OCI-LY3 (cell line): Measurements from ENCODE around the gene PRSS56.

Experiments
- H2AFZ ChIP-seq: fragments of 200-600, 300-600 bp; shearing (Covaris generic); 2 replicates; pipeline ENCODE4 v1.6.0; 2014; ENCODE audit warnings: antibody characterized with exemption, low read depth, low read length
- H3K27ac ChIP-seq: fragments of 200-600, 300-600 bp; sonication (generic); 2 replicates; pipeline ENCODE4 v1.5.1; 2014; ENCODE audit warnings: mild to moderate bottlenecking, low read length, moderate library complexity, mixed read lengths
- H3K27me3 ChIP-seq: fragments of 200-600, 300-600 bp; sonication (generic); 2 replicates; pipeline ENCODE4 v1.6.1; 2014; ENCODE audit warnings: low read depth, low read length, mixed read lengths
- H3K36me3 ChIP-seq: fragments of 200-600, 300-600 bp; sonication (generic); replicated peaks from 2 replicates; pipeline ENCODE3; 2014; ENCODE audit warnings: low read depth, low read length, mixed read lengths
- H3K4me1 ChIP-seq: fragments of 300-600, 200-600 bp; sonication (generic); 2 replicates; pipeline ENCODE4 v1.6.1; 2014; ENCODE audit warnings: low read length, mixed read lengths
- H3K4me2 ChIP-seq: fragments of 200-600, 300-600 bp; sonication (generic); 2 replicates; pipeline ENCODE4 v1.6.1; 2014; ENCODE audit warnings: low read length, mixed read lengths
- H3K4me3 ChIP-seq: fragments of 300-600, 200-600 bp; sonication (generic); 2 replicates; pipeline ENCODE4 v1.5.1; 2014; ENCODE audit warnings: antibody characterized with exemption, mild to moderate bottlenecking, low read length, moderate library complexity
- H3K79me2 ChIP-seq: fragments of 300-600, 200-600 bp; shearing (Covaris generic); 2 replicates; pipeline ENCODE4 v1.6.1; 2014; ENCODE audit warnings: mild to moderate bottlenecking, low read length, mixed read lengths
- H3K9ac ChIP-seq: fragments of 300-600, 200-600 bp; shearing (Covaris generic); 2 replicates; pipeline ENCODE4 v1.6.0; 2014; ENCODE audit warnings: mild to moderate bottlenecking, low read length, moderate library complexity
- H3K9me3 ChIP-seq: fragments of 200-600, 300-600 bp; shearing (Covaris generic); 2 replicates; pipeline ENCODE4 v1.6.1; 2014; ENCODE audit warnings: low read length, mixed read lengths; ENCODE audit not compliant: insufficient read depth
- H4K20me1 ChIP-seq: fragments of 200-600, 300-600 bp; sonication (generic); 2 replicates; pipeline ENCODE4 v1.6.1; 2016; ENCODE audit warnings: low read length, mixed read lengths; ENCODE audit not compliant: insufficient read depth
- EZH2phosphoT487 ChIP-seq: fragments of 200-600 bp; shearing (Covaris generic); IDR thresholded peaks from 2 replicates; pipeline ENCODE4 v1.6.1; 2018; ENCODE audit warnings: antibody characterized with exemption, mixed run types, low read depth
- TF ChIP-seq, protein P1 (sequence below): fragments of 200-600, 300-600 bp; sonication (generic); IDR thresholded peaks from 2 replicates; pipeline ENCODE4 v1.5.1; 2014; ENCODE audit warnings: antibody characterized with exemption, low read length, low read depth

The PRSS56 gene

GRCh38 chr2:232543928-232544631 is 23.9 kb downstream of the PRSS56 start:
- no peaks in the 10 kb centered on the region for H4K20me1 ChIP-seq
- TF ChIP-seq, protein P1, sequence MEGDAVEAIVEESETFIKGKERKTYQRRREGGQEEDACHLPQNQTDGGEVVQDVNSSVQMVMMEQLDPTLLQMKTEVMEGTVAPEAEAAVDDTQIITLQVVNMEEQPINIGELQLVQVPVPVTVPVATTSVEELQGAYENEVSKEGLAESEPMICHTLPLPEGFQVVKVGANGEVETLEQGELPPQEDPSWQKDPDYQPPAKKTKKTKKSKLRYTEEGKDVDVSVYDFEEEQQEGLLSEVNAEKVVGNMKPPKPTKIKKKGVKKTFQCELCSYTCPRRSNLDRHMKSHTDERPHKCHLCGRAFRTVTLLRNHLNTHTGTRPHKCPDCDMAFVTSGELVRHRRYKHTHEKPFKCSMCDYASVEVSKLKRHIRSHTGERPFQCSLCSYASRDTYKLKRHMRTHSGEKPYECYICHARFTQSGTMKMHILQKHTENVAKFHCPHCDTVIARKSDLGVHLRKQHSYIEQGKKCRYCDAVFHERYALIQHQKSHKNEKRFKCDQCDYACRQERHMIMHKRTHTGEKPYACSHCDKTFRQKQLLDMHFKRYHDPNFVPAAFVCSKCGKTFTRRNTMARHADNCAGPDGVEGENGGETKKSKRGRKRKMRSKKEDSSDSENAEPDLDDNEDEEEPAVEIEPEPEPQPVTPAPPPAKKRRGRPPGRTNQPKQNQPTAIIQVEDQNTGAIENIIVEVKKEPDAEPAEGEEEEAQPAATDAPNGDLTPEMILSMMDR = no peak
- no peak for TF ChIP-seq EZH2phosphoT487
- no peaks in the 10 kb centered on the region for H3K4me1 ChIP-seq
- H3K79me2 ChIP-seq = peaks cover 22% of the 10 kb centered on the region
- H3K9me3 ChIP-seq = no peaks in the 10 kb centered on the region
- peaks cover 10% of the 10 kb centered on the region for H3K36me3 ChIP-seq
- H3K4me3 ChIP-seq = no peak overlapping the region
- no peak overlapping the region for H3K9ac ChIP-seq
- no peak overlapping the region for H2AFZ ChIP-seq
- no peak overlapping the region for H3K4me2 ChIP-seq
- no peaks in the 10 kb centered on the region for H3K27me3 ChIP-seq
- H3K27ac ChIP-seq = no peak overlapping the region

DNA sequence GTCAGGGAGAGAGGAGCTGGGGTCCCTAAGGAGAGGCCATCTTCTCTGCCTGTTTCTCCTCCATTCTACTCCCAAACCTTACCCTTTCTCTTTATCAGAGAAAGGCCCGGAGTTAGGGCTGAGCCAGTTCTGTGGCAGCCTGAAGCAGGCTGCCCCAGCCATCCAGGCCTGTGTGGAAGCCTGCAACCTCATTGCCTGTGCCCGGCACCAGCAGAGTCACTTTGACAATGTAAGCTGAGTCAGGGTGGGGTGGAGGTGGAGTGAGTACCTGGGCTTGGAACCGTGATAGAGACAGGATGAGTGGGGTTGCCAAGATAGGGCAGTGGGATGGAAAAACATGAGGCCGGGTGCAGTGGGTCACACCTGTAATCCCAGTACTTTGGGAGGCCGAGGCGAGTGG is 24.5 kb downstream of the PRSS56 start:
- TF ChIP-seq, protein P1 = no peak
- TF ChIP-seq EZH2phosphoT487 = no peak
- Histone ChIP-seq H3K4me2 (no peak overlapping the region), H3K4me3 (no peak overlapping the region), H3K4me1 (no peaks in the 10 kb centered on the region), H3K79me2 (peaks cover 28% of the 10 kb centered on the region), H3K27ac (no peak overlapping the region), H3K9ac (no peak overlapping the region), H3K9me3 (no peaks in the 10 kb centered on the region), H4K20me1 (no peaks in the 10 kb centered on the region), H3K27me3 (no peaks in the 10 kb centered on the region), H3K36me3 (peaks cover 10% of the 10 kb centered on the region), H2AFZ (no peak overlapping the region)

DNA sequence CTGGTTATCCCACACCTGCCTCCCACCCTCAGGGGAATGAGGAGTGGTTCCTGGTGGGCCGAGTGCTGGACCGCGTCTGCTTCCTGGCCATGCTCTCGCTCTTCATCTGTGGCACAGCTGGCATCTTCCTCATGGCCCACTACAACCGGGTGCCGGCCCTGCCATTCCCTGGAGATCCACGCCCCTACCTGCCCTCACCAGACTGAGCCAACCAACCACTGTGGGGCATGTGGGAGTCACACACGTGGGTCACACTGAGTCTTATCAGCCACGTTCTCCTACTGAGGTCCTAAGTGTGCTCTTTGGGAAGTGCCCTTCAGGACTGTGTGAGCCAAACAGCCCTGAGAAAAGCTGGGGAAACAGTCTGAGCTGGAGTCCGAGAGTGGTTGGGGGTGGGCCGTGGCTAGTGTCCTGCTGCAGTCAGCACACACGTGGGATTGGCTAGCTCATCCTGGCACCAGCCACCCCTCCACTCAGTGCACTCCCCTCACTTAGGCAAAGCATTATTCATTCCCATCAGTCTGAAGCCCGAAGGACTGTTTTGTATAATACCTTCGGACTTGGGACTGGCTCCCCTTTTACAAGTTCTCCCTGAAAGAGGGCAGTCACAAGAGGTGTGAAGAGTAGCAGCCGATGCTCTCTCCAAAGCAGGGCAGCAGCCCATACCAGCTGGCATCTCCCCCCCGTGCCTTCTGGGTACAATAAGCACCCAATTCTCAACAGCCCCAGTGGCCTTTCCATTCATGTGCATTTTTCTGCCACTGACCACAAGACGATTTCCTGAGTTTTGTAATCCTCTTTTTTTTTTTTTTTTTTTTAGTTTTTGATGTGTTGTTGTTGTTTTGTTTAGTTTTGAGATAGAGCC is 25.6 kb downstream of the PRSS56 start:
- Histone ChIP-seq H3K27ac (no peak overlapping the region), H3K9ac (no peak overlapping the region), H3K79me2 (peaks cover 38% of the 10 kb centered on the region), H3K27me3 (no peaks in the 10 kb centered on the region), H2AFZ (no peak overlapping the region), H3K4me2 (no peak overlapping the region), H3K4me1 (no peaks in the 10 kb centered on the region), H3K9me3 (no peaks in the 10 kb centered on the region), H3K36me3 (peaks cover 10% of the 10 kb centered on the region), H4K20me1 (no peaks in the 10 kb centered on the region), H3K4me3 (no peak overlapping the region)
- no peak for TF ChIP-seq EZH2phosphoT487
- TF ChIP-seq, protein P1 = no peak

DNA sequence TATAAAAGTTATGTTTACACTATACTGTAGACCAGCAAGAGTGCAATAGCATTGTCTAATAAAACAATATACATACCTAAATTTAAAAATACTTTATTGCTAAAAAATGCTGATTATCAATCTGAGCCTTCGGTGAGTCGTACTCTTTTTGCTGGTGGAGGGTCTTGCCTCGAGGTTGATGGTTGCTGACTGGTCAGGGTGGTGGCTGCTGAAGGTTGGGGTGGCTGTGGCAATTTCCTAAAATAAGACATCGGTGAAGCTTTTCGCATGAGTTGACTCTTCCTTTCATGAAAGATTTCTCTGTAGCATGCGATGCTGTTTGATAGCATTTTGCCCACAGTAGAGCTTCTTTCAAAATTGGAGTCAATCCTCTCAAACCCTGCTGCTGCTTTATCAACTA is 27.8 kb downstream of the PRSS56 start:
- H3K4me2 ChIP-seq = no peak overlapping the region
- H3K79me2 ChIP-seq = peaks cover 60% of the 10 kb centered on the region
- H2AFZ ChIP-seq = no peak overlapping the region
- H3K4me1 ChIP-seq = peaks cover 7% of the 10 kb centered on the region
- no peak overlapping the region for H3K9ac ChIP-seq
- H3K4me3 ChIP-seq = no peak overlapping the region
- H3K27me3 ChIP-seq = no peaks in the 10 kb centered on the region
- no peaks in the 10 kb centered on the region for H3K9me3 ChIP-seq
- no peak for TF ChIP-seq EZH2phosphoT487
- TF ChIP-seq, protein P1 = no peak
- H4K20me1 ChIP-seq = 0 out of 2 replicates have a peak, but pooled peaks cover 4% of the 10 kb centered on the region
- peaks cover 14% of the 10 kb centered on the region for H3K36me3 ChIP-seq
- no peak overlapping the region for H3K27ac ChIP-seq
